NOMO-1 treated with DMSO at 0.1 percent for 48 hours (cell line): ENCODE data around the gene TCFL5.

Experiments
- DNase-seq: peaks from one replicate; lab custom pipeline; 2025; ENCODE audit not compliant: unreplicated experiment; lab: John Stamatoyannopoulos, UW

Gene TCFL5

DNA sequence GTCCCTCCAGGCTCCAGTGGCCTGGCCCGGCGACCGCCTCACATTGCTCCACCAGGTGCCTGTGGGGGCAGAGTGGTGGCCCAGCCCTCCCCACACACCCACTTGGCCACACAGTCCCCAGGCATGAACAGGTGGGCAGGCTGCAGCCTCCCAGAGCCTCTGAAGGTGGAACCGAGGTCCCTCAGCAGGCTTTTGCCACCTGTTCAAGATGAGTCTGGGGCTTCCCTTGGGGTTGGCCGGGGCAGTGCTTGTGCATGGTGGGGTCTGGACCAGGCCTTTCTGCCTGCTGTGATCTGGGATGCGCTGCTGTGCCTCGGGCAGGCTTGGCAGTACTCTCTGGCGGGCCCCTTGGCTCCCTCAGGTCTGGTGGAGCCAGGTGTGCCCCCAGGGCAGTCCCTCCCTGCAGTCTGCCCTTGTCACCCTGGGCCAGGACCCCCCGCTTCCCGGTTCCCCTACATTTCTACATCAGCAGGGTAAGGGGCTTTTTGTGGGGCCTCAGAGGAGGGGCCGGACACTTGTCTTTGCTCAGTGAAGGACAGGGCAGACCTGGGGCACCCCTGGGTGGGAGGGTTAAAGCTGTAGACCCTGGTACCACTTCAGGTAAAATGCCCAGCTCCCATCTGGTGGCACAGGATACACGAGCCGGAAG is 47.4 kb downstream of the TCFL5 start:
- no peak for DNase-seq

DNA sequence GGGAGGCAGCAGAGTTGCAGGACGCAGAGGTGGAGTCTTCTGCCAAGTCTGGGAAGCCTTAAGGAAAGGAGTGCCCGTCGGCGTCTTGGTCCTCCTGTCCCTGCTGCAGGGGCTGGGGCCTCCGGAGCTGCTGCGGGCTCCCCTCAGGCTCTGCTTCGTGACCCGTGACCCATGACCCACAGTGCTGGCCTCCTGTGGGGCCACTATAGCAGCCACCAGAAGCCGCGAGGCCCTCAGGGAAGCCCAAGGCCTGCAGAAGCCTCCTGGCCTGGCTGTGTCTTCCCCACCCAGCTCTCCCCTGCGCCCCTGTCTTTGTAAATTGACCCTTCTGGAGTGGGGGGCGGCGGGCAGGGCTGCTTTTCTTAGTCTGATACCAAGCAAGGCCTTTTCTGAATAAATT is 48.0 kb downstream of the TCFL5 start:
- DNase-seq: no peak

DNA sequence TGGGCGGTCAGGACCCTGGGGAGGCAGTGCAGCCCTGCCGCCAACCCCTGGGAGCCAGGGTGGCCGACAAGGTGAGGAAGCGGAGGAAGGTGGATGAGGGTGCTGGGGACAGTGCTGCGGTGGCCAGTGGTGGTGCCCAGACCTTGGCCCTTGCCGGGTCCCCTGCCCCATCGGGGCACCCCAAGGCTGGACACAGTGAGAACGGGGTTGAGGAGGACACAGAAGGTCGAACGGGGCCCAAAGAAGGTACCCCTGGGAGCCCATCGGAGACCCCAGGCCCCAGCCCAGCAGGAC is 48.8 kb downstream of the TCFL5 start:
- DNase-seq: no peak

DNA sequence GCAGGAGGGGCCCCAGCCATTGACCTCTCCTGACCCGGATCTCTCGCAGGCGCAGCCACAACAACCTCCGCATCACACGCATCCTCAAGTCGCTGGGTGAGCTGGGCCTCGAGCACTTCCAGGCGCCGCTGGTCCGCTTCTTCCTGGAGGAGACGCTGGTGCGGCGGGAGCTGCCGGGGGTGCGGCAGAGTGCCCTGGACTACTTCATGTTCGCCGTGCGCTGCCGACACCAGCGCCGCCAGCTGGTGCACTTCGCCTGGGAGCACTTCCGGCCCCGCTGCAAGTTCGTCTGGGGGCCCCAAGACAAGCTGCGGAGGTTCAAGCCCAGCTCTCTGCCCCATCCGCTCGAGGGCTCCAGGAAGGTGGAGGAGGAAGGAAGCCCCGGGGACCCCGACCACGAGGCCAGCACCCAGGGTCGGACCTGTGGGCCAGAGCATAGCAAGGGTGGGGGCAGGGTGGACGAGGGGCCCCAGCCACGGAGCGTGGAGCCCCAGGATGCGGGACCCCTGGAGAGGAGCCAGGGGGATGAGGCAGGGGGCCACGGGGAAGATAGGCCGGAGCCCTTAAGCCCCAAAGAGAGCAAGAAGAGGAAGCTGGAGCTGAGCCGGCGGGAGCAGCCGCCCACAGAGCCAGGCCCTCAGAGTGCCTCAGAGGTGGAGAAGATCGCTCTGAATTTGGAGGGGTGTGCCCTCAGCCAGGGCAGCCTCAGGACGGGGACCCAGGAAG is 49.3 kb downstream of the TCFL5 start:
- DNase-seq: no peak

DNA sequence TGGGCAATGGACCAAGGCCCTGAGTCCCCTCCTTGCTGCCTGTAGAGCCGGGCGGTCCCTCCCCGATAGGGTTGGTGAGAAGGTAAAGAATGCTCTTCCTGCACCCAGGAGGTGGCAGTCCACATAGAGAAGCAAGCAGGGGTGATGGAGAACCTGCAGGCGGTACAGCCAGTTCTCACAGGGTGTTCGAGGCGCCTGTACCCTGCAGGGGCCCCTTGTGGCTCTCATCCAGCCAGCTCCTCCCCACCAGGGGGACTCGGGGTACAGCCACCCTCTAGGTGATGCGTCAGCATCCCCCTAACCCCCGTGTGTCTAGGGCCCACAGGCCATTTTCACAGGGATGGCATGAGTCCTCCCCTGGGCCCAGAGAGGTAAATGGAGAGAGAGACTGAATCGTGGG is 49.9 kb downstream of the TCFL5 start:
- DNase-seq: no peak

DNA sequence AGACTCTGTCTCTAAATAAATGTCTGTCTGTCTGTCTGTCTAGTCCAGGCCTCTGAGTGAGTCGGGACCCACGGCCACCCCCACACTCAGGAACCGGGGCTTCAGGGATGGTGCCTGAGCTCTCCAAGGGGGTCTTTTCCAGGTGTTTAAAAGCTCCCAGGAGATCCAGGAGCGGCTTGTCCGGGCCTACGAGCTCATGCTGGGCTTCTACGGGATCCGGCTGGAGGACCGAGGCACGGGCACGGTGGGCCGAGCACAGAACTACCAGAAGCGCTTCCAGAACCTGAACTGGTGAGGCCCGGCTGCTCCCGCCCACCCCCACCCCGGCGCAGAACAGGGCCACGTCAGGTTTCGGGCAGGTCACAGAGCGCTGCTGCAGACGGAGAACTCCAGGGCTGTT is 50.3 kb downstream of the TCFL5 start:
- no peak for DNase-seq

DNA sequence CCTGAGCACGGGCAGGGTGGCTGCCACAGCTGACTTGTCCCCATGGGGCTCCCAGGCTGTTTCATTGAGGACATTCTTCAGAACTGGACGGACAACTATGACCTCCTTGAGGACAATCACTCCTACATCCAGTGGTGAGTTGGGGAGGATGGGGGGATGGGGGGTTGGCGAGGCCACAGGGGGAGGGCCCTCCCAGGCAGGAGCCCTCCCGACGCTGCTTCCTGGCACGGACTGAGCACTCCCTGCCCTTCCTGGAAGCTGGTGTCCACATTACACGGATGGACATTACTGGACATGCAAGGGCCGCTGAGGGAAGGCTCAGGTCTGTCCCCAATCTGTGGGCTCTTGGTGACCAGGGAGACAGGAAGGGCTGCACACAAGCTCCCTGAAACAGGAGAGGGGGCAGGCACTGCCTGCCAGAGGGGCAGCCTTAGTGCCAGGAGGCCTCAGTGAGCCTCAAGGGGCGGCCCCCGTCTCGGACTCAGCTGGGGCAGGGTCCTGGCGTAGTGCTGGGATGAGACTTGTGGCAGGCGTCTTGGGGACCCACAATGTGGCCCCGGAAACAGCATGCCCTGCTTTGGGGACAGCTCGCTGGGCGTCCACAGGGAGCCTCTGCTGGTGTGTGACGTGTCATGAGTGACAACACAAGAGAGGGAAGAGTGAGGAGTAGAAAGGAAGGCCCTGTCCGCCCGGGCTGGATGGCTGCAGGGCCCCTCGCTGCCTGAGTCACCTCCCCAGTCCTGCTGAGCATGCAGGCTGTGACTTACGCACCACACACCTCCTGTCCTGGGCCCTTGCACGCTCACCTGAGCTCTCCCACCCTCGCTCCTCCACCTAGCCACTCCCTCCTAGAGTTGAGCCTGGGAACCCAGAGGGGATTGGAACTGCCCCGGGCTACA is 51.8 kb downstream of the TCFL5 start:
- DNase-seq: no peak

DNA sequence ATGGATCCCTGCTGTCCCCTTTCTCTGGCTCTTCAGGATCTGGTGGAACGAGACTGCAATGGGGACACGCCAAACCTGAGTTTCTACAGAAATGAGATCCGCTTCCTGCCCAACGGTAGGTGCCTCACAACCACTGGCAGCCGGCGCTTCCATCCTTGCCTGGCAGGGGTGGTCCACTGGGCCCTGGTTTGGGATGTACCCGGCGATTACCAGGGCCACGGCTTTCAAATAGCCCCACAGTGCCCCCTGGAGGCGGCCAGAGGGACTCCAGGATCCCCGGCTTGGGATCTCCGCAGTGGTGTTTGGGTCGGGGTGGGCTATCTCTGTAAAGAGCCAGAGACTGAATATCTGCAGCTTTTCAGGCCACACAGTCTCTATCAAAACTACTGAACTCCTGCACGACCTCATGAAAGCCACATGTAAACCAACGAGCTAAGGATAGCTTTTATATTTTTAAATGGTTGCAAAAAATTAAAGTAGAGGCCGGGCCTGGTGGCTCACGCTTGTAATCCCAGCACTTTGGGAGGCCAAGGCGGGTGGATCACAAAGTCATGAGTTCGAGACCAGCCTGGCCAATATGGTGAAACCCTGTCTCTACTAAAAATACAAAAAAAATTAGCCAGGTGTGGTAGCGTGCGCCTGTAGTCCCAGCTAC is 53.3 kb downstream of the TCFL5 start:
- DNase-seq: peak; percentile 43

DNA sequence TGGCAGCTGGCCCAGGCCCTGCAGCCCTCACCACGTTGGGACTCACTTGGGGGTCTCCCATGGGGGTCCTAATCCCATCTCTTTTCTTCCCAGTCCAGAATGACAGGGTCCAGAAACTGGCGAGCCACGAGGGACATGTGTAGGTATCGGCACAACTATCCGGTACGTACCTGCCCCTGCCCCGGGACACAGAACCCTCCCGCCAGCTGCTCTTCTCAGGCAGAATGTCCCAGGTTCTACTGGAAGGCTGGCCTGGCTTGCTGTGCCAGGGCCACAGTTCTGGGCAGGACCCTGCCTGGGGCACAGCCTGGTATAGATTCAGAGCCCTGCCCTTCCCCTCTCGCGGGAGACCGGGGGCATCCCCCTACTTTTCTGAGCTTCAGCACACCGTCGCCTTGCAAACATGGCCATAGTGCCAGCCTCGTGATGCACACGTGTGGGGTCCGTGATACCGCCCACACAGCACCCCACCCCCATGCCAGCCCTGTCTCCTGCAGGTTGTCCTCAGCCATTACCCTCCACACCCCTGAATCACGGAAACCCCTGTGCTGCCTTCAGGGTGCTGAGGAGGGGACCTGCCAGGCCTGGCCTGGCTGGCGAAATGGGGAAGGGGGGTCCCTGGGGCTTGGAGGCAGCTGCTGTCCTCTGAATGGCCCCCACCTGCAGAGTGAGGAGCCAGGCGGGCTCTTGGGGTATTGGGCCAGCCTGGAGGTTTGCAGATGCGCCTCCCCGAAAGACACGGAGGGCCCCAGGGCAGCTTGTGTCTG is 54.0 kb downstream of the TCFL5 start:
- DNase-seq: no peak

DNA sequence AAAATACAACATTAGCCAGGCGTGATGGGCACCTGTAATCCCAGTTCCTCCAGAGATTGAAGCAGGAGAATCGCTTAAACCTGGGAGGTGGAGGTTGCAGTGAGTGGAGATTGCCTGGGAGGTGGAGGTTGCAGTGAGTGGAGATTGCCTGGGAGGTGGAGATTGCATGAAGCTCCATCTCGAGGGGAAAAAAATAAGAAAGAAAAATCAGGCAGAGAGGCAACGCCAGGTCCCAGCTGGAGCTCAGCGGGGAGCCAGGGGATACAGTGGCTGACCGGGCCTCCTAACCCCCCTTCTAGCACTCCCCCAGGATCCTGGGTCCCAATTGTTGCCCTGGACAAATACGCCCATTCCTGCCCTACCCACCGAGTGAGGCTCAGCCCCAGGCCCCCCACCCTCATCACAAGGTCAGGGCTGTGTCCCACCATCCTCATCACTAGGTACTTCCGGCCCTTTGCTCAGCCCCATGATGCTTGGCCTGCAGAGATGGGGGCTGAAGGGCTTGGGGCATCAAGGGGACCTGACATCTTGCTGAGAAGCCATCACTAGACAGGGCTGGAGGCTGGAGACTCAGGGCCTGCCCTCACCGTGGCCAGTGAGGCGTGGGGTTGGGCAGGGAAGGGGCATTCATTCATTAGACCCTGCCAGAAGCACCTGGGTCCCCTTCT is 55.1 kb downstream of the TCFL5 start:
- DNase-seq: no peak

DNA sequence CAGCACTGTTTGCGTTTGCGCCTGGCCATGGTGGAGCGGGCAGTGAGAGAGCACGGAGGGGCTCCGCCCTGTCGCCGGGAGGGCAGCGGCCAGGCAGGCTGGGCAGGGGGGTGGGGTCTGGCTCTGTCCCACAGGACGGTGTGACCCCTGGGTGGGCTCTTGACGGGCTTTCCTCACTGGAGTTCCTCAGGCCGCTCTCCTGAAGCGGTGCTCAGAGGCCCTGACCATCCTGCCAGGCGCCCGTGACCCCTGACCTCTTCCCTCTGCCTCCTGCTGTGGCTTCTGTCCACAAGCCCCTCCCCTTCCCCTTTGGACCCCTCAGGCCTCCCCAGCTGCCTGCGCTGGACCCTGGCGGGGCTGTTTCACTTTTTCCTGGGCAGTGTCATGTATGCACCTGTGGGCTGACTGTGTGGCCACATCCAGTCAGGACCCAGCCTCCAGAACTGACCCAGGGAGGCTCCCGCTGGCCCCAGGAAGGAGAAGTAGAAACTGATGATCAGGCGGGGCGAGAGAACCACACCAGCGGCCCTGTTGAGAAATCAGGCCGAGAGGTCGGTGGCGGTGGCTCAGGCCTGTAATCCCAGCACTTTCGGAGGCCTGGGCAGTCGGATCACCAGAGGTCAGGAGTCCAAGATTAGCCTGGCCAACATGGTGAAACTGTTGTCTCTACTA is 55.8 kb downstream of the TCFL5 start:
- DNase-seq: peak; percentile 57

DNA sequence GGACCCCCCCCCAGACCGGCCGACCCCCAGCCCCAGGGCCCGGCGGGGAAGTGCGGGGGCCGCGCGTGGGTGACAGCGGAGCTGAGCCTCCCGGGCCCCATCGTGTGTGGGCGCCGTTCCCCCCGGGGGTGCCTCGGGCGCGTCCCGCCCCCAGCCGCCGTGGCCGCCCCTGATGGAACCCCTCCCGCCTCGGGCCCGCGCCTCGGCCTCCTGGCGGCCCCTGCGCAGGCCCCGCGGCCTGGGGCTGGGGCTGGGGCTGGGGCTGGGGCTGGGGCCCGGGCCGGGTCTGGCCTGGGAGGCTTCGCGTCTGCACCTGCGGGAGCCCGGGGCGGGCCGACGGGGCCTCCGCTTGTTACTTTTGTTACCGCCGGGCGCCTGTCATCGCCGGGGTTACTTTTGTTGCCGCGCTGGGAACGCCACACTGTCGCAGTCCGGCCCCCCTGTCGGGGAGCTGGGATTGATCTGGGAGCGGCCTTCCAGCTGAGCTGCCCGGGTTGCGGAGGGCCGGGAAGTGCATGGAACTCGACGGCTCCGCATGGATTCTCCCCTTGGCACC is 56.4 kb downstream of the TCFL5 start:
- no peak for DNase-seq

DNA sequence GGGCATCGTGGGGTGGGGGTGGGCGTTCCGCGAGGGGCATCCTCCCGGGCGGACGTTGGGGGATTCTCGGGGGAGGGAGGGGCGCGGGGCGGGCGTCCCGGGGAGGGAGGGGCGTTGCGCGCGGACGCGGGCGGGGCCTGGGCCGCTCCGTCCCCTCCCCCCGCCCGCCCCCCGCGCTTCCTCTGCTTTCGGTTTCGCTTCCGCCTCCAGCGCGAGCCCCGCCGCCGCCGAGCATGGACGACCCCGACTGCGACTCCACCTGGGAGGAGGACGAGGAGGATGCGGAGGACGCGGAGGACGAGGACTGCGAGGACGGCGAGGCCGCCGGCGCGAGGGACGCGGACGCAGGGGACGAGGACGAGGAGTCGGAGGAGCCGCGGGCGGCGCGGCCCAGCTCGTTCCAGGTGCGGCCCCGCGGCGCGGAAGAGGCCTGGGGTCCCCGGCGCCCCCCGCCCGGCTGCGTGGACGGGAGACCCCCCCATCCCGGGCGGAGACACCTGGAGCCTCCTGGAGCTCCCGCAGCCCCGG is 56.9 kb downstream of the TCFL5 start, which contains the start of gene OGFR:
Gene OGFR, plus strand, starts transcription at position 209 of the 528 bp plus-strand sequence. Its CDS starts 25 bp downstream, at position 234.
- peak; percentile 35 for DNase-seq

DNA sequence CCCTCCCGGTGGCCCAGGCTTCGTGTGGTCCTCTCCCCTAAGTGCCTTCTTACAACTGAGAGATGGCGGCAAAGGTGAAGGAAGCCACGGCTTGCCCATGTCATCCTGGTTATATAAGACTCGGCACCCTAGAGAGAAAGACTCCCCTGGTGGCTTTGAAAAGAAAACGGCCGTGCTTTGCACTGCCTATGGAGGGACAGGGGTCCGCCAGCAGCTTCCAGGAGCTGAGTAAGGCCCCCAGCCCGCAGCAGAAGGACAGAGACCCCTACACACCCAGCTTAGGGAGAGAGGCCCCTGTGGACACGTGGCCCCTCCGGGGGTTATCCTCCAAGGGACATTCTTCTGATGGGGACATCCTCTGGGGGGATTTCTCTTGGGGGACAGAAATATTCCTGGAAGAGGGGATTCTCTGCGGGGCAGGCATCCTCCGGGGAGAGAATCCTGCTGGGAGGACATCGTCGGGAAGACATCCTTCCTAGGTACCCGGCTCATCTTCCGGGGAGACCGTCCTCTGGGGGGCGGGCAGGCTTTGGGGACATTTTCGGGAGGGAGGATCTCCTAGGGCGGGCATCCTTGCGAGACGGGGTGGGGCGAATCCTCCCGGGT is 57.5 kb downstream of the TCFL5 start:
- no peak for DNase-seq

DNA sequence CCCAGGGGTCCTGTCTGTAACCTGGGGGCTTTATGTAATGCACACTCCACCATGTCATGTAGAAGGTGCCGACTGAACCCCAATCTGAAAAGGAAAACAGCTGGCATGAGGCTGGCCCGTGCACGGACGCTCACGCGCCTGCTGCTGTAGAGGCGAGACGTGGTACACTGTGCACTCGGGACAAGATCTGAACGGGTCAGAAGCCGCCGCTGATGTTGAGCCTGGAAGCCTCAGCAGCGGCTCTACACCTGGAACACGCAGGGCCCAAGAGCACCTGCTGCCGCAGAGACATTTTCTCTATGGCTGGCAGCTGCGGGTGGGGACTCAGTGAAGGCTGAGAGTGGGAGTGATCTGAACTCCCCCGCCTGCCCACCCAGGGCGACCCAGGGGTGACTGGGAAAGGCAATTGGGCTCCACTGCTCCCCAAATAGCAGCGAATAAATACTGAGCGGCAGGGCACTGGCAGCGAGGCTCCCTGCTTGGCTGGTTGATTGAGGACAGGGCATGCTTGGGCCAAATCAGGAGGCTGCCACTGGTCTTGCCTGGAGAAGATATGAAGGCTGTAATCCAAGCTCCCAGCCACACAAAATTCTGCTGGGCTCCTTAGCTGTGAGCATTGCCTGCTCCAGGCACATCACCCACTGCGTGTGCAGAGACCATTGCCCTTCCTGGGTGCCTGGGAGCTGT is 59.5 kb downstream of the TCFL5 start:
- DNase-seq: no peak

DNA sequence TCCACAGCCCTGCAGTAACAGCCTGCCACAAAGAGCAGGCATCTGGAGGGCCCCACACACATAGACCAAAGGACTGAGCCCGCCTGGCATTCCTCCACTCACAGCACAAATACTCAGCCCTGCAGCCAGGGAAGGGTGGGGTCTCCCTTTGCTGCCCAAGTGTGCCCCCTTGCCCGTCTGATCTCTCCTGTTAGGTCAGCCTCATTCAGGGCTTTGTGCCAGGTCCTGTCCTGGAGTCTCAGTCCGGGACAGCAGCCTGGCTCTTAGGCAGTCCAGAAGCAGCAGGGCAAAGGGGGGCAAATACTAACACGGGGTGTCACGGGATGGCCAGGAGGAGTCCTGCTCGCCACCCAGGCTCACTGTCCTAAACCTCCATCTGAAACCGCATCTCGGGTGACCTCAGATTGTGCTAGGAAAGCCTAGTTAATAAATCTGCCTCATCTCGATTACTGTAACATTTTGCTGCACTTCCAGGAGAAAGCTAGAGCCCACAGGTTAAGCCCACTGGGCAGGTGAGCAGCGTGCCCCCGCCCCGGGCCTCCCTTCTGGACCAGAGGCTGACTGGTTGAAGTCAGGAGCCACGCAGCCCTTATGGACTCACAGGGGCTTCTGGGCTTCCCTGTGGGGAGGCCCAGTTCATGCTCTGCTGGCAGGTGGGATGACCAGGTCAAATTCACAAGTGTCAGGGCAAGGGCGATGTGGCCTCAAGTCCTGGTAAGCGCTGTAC is 60.2 kb downstream of the TCFL5 start:
- DNase-seq: no peak
